Measurements from ENCODE around the gene CSN3.
A peak's percentile ranks its signal among the peaks of the same experiment; 100 is the strongest.

Gene CSN3

DNA sequence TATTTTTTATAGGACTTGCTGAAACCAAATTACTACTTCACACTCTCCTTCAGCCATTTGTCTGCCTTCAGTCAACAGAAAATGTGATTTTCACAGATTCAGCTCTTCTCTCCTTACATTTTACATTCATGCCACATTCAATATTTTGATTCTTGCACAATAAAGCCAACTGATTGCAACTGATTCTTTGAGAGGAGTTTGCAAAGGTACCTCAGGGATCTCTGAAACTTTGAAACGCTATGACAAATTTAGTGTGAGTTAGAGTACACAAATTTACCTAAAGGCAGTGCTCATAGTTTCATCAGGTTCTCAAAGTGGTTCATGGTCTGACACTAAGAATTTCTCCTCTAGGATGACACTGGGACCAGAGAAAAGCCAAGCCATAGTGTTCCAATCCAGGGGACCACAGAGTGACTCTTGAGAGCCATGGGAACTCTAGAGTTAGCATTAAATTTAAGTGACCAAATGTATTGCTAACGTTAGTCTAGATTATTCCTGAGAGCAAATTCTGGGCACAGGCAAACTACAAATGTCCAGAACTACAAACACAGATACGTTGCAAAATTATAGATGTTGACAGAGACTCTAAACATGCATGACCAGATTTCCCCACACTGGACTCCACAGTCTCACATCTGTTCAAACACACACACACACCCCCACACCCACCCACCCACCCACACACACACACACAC, 9.0 kb downstream of the CSN3 start:
- Histone ChIP-seq H3K36me3 (no peaks in the 10 kb centered on the region), H3K27me3 (no peaks in the 10 kb centered on the region), H3K4me3 (ENCODE audit: low read depth, low read length) (no peak overlapping the region), H3K9me3 (no peaks in the 10 kb centered on the region), H3K4me1 (no peaks in the 10 kb centered on the region; the same call in 1 of the 2 replicates)
- DNase-seq = no peak
- TF ChIP-seq, protein P1, sequence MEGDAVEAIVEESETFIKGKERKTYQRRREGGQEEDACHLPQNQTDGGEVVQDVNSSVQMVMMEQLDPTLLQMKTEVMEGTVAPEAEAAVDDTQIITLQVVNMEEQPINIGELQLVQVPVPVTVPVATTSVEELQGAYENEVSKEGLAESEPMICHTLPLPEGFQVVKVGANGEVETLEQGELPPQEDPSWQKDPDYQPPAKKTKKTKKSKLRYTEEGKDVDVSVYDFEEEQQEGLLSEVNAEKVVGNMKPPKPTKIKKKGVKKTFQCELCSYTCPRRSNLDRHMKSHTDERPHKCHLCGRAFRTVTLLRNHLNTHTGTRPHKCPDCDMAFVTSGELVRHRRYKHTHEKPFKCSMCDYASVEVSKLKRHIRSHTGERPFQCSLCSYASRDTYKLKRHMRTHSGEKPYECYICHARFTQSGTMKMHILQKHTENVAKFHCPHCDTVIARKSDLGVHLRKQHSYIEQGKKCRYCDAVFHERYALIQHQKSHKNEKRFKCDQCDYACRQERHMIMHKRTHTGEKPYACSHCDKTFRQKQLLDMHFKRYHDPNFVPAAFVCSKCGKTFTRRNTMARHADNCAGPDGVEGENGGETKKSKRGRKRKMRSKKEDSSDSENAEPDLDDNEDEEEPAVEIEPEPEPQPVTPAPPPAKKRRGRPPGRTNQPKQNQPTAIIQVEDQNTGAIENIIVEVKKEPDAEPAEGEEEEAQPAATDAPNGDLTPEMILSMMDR (IDR thresholded peaks at IDR 0.05; ENCODE audit: low read depth, low read length) = no peak

DNA sequence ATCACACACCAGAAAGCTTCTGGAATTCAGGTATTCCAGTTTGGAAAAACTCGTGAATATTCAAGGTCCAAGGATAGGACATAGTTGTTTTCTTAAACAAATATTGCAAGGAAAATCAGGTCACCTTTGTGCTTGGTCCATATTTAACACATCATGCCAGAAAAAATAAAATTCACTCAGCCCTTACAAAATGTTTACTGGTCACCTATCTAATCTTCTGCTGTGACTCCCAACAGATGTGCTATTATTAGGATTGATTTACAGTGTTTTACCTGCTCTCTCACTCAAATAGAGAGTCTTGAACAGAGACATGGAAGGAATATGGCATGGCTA, 9.5 kb downstream of the CSN3 start:
- no peaks in the 10 kb centered on the region for H3K27me3 ChIP-seq
- DNase-seq = no peak
- H3K4me3 ChIP-seq (ENCODE audit: low read depth, low read length) = no peak overlapping the region
- H3K4me1 ChIP-seq = no peaks in the 10 kb centered on the region; the same call in 1 of the 2 replicates
- no peaks in the 10 kb centered on the region for H3K36me3 ChIP-seq
- TF ChIP-seq, protein P1 (IDR thresholded peaks at IDR 0.05; ENCODE audit: low read depth, low read length) = no peak
- H3K9me3 ChIP-seq = no peaks in the 10 kb centered on the region

DNA sequence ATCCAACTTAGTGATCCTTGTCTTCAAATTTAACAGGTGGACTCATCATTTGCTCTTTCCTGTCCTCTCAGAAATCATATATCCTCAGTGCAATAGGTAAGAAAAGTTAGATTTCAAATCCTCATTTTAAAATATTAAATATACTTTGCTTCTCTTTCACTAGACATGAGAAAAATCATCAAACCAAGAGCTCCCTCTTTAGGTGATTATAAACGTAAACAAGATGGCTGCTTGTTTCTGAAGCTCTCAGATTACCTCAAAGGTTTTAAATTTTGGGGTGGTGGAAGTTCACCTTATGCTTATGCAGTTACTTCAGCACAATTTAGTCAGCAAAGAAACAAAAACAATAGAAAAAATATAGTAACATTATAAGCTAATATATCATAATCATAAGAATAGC, 27.3 kb downstream of the CSN3 start:
- Histone ChIP-seq H3K4me3 (ENCODE audit: low read depth, low read length) (peak overlapping the region; percentile 44), H3K27me3 (no peaks in the 10 kb centered on the region), H3K9me3 (no peaks in the 10 kb centered on the region), H3K36me3 (no peaks in the 10 kb centered on the region), H3K4me1 (no peaks in the 10 kb centered on the region)
- TF ChIP-seq, protein P1 (IDR thresholded peaks at IDR 0.05; ENCODE audit: low read depth, low read length) = peak; percentile 54
- no peak for DNase-seq

DNA sequence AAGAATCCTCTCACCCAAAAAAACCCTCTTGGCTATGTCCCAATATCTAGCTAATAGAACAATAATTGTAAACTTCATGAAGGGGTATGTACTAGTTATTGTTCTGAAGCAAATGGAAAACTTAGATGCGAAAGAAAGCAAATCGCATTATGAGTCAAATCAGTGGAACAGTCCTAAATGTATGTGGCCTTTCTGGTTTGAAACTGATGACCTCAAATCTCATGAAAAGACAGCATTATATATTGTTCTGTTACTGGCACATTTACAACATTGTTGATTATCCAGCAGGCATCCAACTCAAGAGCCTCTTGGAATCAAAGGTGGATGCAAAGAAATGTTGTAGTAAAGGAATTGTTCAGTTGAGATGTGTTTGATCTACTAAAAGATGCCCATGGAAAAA, 34.7 kb downstream of the CSN3 start:
- Histone ChIP-seq H3K9me3 (no peaks in the 10 kb centered on the region), H3K36me3 (no peaks in the 10 kb centered on the region), H3K27me3 (no peaks in the 10 kb centered on the region), H3K4me1 (no peaks in the 10 kb centered on the region), H3K4me3 (ENCODE audit: low read depth, low read length) (no peak overlapping the region)
- DNase-seq = no peak
- TF ChIP-seq, protein P1 (IDR thresholded peaks at IDR 0.05; ENCODE audit: low read depth, low read length) = no peak

DNA sequence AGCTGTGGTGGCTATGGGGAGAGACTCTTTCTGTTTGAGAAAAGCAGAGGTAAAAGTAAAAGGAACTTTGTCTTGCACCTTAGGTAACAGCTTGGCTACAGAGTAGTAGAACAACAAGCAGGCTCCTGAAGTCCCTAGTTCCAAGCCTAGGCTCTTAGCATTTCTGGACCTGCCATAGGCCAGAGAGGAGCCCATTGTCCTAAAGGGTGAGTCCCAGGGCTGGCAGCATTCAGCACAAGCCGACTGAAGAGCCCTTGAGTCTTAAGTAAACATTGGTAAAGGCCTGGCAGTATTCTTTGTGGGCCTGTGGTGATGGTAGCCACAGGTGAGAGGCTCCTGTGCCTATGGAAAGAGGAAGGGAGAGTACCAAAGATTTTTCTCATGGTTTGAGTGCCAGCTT, 38.2 kb downstream of the CSN3 start:
- Histone ChIP-seq H3K4me3 (ENCODE audit: low read depth, low read length) (no peak overlapping the region), H3K36me3 (no peaks in the 10 kb centered on the region), H3K4me1 (no peaks in the 10 kb centered on the region), H3K9me3 (no peaks in the 10 kb centered on the region), H3K27me3 (no peaks in the 10 kb centered on the region)
- no peak for DNase-seq
- TF ChIP-seq, protein P1 (IDR thresholded peaks at IDR 0.05; ENCODE audit: low read depth, low read length) = no peak

DNA sequence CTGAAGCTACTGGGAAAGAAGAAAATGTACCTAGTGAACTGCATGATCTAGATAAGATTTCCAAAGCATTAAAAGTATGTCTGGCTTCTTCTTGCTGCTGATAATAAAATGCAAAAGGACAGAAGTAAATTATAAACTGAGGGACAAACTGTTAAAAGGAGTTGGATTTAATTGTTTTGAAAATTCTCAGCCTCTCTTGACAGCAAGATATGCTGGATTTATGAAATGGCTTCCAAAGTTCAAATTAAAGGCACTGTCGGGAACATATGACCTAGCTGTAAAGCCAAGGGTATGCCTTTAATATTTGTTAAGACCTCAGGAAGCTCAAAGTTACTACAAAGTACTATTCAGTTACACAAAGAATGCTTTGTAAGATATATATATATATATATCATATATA, 46.3 kb downstream of the CSN3 start:
- H3K36me3 ChIP-seq = no peaks in the 10 kb centered on the region
- H3K27me3 ChIP-seq = no peaks in the 10 kb centered on the region
- DNase-seq = no peak
- H3K4me3 ChIP-seq (ENCODE audit: low read depth, low read length) = no peak overlapping the region
- TF ChIP-seq, protein P1 (IDR thresholded peaks at IDR 0.05; ENCODE audit: low read depth, low read length) = no peak
- no peaks in the 10 kb centered on the region for H3K4me1 ChIP-seq
- no peaks in the 10 kb centered on the region for H3K9me3 ChIP-seq
